PC-3 (cell line): ENCODE data around the gene EPS8.

Experiments used
- CTCF ChIP-seq: fragments of 300-600 bp; sonication (generic); conservative IDR thresholded peaks from 2 replicates; pipeline ENCODE4 v1.5.1; 2017; ENCODE audit warnings: antibody characterized with exemption, low read depth, mild to moderate bottlenecking, low read length
- EZH2phosphoT487 ChIP-seq: fragments of 300-600 bp; sonication (generic); IDR thresholded peaks from 2 replicates; pipeline ENCODE4 v1.6.1; 2018; ENCODE audit warnings: mild to moderate bottlenecking, antibody characterized with exemption, low read length, borderline replicate concordance

- TF ChIP-seq CTCF (no peak), EZH2phosphoT487 (no peak)
Observed at GRCh38 chr12:15731940-15732339, 57.2 kb downstream of the EPS8 start.
